ENCODE measurements around the gene TAF10. TPM values are rescaled to one million over a fixed set of nuclear protein-coding genes. Genes with fewer than 3 reads are reported as not detected.

The TAF10 gene
- total RNA-seq, 1 experiment from 2014 or later = 142 TPM

DNA sequence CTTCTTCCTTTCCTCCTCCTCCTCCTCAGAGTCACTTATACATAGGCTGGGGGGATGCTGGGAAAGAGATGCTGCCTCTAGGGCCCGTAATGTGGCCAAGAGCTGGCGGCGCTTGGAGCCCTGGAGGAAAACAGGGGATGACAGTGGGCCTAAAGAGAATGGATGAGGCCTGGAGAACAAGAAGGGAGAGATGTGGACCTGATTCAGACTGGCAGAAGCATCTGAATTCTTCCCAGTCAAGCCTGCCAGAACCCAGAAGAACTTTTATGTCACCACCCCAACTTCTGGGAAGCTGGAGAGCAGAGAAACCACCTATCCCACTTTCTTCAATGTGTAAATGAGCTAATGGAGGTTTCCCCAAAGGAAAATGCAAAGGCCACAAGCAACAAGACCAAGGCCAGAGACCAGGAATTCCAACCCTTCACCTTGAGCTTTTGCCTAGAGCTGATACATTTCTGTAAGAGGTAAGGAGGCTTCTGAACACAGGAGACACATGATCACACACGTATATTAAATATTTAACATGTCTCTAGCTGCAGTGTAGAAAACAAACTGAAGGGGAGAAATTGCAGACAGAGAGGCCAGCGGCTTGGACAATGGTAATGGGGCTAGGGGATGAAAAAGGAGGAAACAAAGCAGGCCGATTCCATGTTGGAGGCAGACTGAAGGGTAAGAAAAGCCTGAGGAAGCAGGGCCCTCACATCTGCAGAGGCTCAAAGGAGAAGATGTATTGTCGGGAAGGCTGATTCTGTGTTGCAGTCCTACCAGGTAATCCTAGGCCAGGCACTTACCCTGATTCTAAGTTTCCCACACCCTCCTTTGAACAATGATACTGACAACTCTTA is 9.7 kb downstream of the TAF10 start:
- H3K27ac Mint-ChIP-seq (ENCODE audit: unreplicated experiment) = no peak overlapping the region

DNA sequence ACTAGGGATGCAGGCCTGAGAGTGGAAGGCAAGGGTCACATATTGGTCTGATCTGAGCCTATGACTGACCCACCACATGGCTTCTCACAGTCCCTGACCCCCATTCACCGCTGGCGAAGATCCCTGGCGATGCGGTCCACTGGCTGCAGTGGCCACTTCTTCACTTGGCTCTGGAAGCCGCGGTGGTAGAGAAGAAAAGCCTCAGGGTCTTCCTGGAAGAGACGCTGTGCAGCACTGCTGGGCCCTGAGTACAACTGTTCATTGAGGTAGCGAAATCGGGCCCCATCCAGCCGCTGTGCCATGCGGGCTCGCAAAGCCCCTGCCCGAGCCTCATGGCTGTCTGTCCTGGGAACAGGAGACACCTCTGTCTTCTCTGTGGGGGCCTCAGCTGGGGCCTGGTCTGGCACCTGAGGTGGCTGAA is 11.0 kb downstream of the TAF10 start:
- DNase-seq = no peak
- TF ChIP-seq, protein P1, sequence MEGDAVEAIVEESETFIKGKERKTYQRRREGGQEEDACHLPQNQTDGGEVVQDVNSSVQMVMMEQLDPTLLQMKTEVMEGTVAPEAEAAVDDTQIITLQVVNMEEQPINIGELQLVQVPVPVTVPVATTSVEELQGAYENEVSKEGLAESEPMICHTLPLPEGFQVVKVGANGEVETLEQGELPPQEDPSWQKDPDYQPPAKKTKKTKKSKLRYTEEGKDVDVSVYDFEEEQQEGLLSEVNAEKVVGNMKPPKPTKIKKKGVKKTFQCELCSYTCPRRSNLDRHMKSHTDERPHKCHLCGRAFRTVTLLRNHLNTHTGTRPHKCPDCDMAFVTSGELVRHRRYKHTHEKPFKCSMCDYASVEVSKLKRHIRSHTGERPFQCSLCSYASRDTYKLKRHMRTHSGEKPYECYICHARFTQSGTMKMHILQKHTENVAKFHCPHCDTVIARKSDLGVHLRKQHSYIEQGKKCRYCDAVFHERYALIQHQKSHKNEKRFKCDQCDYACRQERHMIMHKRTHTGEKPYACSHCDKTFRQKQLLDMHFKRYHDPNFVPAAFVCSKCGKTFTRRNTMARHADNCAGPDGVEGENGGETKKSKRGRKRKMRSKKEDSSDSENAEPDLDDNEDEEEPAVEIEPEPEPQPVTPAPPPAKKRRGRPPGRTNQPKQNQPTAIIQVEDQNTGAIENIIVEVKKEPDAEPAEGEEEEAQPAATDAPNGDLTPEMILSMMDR (IDR thresholded peaks at IDR 0.05; ENCODE audit: insufficient read depth in 1 of 2, low read depth in 1 of 2, low read length in 1 of 2, severe bottlenecking in 1 of 2, unreplicated experiment in 1 of 2) = no peak
- peaks cover 6% of the 10 kb centered on the region for H3K36me3 ChIP-seq (ENCODE audit: control insufficient read depth, insufficient read depth, low read length)
- no peak overlapping the region for H3K4me3 ChIP-seq (ENCODE audit: low read depth, low read length)
- H3K9me3 Mint-ChIP-seq (ENCODE audit: unreplicated experiment) = no peaks in the 10 kb centered on the region
- intact Hi-C loops (cut with micrococcal nuclease; ENCODE audit: unreplicated experiment) = no loop called here
- no peaks in the 10 kb centered on the region for H3K27me3 Mint-ChIP-seq (ENCODE audit: insufficient read depth, unreplicated experiment)
- H3K36me3 Mint-ChIP-seq (ENCODE audit: insufficient read depth, unreplicated experiment) = peaks cover 20% of the 10 kb centered on the region
- H3K9me3 ChIP-seq = no peaks in the 10 kb centered on the region
- H3K4me1 ChIP-seq = peaks cover 25% of the 10 kb centered on the region
- no TSS peak for BruUV-seq (replicated peaks)
- ChIA-PET CTCF (no interaction called here), POLR2A (no interaction called here)
- H3K27me3 ChIP-seq (replicated peaks; ENCODE audit: control insufficient read depth, insufficient read depth, low read length) = no peaks in the 10 kb centered on the region
- H3K4me1 Mint-ChIP-seq (ENCODE audit: low read depth, unreplicated experiment) = peaks cover 4% of the 10 kb centered on the region
- no peak overlapping the region for H3K4me3 Mint-ChIP-seq (ENCODE audit: unreplicated experiment)
- H3K27ac Mint-ChIP-seq (ENCODE audit: unreplicated experiment) = no peak overlapping the region

More for the DNA sequence above, 9.7 kb downstream of the TAF10 start:
- no peaks in the 10 kb centered on the region for H3K27me3 ChIP-seq (replicated peaks; ENCODE audit: control insufficient read depth, insufficient read depth, low read length)
- BruUV-seq (replicated peaks) = no TSS peak
- ChIA-PET POLR2A (interaction anchor here (0.6 to 2.2 kb wide), 3 partner anchors 81 to 182 kb away, joined by 3 to 10 read pairs (median 5); partner anchors contain the start of genes ARFIP2, MRPL17 and TIMM10B), CTCF (interaction anchor here (0.5 to 1.8 kb wide), 5 partner anchors 69 to 223 kb away, joined by 3 to 11 read pairs (median 5); partner anchors contain the start of genes MRPL17 and SMPD1)
- peak overlapping the region; percentile 60 for H3K4me3 ChIP-seq (ENCODE audit: low read depth, low read length)
- H3K9me3 ChIP-seq = no peaks in the 10 kb centered on the region
- TF ChIP-seq, protein P1 (IDR thresholded peaks at IDR 0.05; ENCODE audit: insufficient read depth in 1 of 2, low read depth in 1 of 2, low read length in 1 of 2, severe bottlenecking in 1 of 2, unreplicated experiment in 1 of 2) = no peak
- Mint-ChIP-seq H3K27me3 (ENCODE audit: insufficient read depth, unreplicated experiment) (no peaks in the 10 kb centered on the region), H3K4me3 (ENCODE audit: unreplicated experiment) (no peak overlapping the region), H3K4me1 (ENCODE audit: low read depth, unreplicated experiment) (peaks cover 12% of the 10 kb centered on the region), H3K9me3 (ENCODE audit: unreplicated experiment) (no peaks in the 10 kb centered on the region), H3K36me3 (ENCODE audit: insufficient read depth, unreplicated experiment) (peaks cover 15% of the 10 kb centered on the region)
- intact Hi-C loops (cut with micrococcal nuclease; ENCODE audit: unreplicated experiment) = loop anchor here (2.0 kb wide), 1 partner anchor 118 kb away; no protein-coding TSS in a partner anchor
- H3K4me1 ChIP-seq = peaks cover 38% of the 10 kb centered on the region
- no peak for DNase-seq
- peaks cover 6% of the 10 kb centered on the region for H3K36me3 ChIP-seq (ENCODE audit: control insufficient read depth, insufficient read depth, low read length)

DNA sequence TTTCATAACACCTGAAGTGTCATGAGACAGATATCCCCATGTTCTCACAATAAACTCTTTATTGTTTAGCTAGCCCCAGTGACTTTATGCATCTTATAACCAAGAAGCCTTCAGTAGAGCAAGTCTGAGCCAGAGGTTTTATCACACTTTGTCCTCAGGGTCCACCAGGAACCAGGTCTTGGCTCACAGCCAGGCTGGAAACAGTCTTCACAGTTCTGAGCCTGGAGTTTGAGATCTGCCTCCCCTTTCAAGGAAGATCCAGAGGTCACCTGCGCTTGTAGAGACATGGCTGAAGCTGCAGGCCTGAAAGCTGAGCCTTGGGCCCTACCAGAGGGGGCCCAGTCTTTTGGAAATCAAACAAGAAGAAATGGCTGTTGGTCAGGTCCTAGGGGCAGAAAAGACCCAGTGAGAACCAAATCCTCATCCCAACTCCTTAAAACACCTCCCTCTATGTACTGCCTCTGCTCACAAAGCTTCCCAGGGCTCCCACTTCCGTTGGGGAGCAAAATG is 12.1 kb downstream of the TAF10 start:
- peaks cover 6% of the 10 kb centered on the region for H3K36me3 ChIP-seq (ENCODE audit: control insufficient read depth, insufficient read depth, low read length)
- Mint-ChIP-seq H3K4me3 (ENCODE audit: unreplicated experiment) (no peak overlapping the region), H3K27me3 (ENCODE audit: insufficient read depth, unreplicated experiment) (no peaks in the 10 kb centered on the region), H3K36me3 (ENCODE audit: insufficient read depth, unreplicated experiment) (peaks cover 20% of the 10 kb centered on the region), H3K9me3 (ENCODE audit: unreplicated experiment) (no peaks in the 10 kb centered on the region), H3K27ac (ENCODE audit: unreplicated experiment) (no peak overlapping the region), H3K4me1 (ENCODE audit: low read depth, unreplicated experiment) (no peaks in the 10 kb centered on the region)
- TF ChIP-seq, protein P1 (IDR thresholded peaks at IDR 0.05; ENCODE audit: insufficient read depth in 1 of 2, low read depth in 1 of 2, low read length in 1 of 2, severe bottlenecking in 1 of 2, unreplicated experiment in 1 of 2) = no peak
- BruUV-seq (replicated peaks) = no TSS peak
- no peak for DNase-seq
- H3K4me1 ChIP-seq = peaks cover 18% of the 10 kb centered on the region
- intact Hi-C loops (cut with micrococcal nuclease; ENCODE audit: unreplicated experiment) = no loop called here
- ChIA-PET POLR2A (interaction anchor here (0.5 kb wide), 1 partner anchor 124 kb away, joined by 4 read pairs; no protein-coding TSS in a partner anchor), CTCF (interaction anchor here (0.6 kb wide), 1 partner anchor 84 kb away, joined by 3 read pairs; no protein-coding TSS in a partner anchor)
- no peak overlapping the region for H3K4me3 ChIP-seq (ENCODE audit: low read depth, low read length)
- H3K27me3 ChIP-seq (replicated peaks; ENCODE audit: control insufficient read depth, insufficient read depth, low read length) = no peaks in the 10 kb centered on the region
- no peaks in the 10 kb centered on the region for H3K9me3 ChIP-seq

Data from Caco-2 (cell line).